Stomach (tissue), 4 donors: ENCODE results near the gene DEFB124.
"Not testable (repeated sequence)": the region's sequence is repeated elsewhere in the genome, so short reads cannot be mapped to it uniquely, and the experiment has no call there.

Experiments
- POLR2A ChIP-seq, 4 donors: fragments of 450-650 bp; IDR thresholded peaks; one replicate each; pipeline ENCODE4 v1.6.1; 2016; ENCODE audit warnings: antibody characterized with exemption in 4 of 4, control low read depth in 2 of 4, mild to moderate bottlenecking in 1 of 4, moderate library complexity in 1 of 4
- TF ChIP-seq, protein P1 (sequence below), 7 experiments: fragments of 450-650 bp in 4 of 7; fragments of 200-600 bp in 3 of 7; sonication (generic) in 3 of 7; IDR thresholded peaks; one replicate each; pipeline ENCODE4 v1.5.1; 2016 to 2019; ENCODE audit warnings: antibody characterized with exemption in 7 of 7, control low read depth in 2 of 7, mild to moderate bottlenecking in 1 of 7

DNA sequence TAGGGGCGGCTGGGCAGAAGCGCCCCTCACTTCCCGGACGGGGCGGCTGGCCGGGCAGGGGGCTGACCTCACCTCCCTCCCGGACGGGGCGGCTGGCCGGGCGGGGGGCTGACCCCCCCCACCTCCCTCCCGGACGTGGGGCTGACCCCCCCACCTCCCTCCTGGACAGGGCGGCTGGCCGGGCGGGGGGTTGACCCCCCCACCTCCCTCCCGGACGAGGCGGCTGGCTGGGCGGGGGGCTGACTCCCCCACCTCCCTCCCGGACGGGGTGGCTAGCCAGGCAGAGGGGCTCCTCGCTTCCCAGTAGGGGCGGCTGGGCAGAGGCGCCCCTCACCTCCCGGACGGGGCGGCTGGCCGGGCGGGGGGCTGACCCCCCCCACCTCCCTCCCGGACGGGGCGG, 4.0 kb downstream of the DEFB124 start:
- not testable (repeated sequence) for TF ChIP-seq POLR2A (IDR thresholded peaks at IDR 0.05)
- TF ChIP-seq, protein P1, sequence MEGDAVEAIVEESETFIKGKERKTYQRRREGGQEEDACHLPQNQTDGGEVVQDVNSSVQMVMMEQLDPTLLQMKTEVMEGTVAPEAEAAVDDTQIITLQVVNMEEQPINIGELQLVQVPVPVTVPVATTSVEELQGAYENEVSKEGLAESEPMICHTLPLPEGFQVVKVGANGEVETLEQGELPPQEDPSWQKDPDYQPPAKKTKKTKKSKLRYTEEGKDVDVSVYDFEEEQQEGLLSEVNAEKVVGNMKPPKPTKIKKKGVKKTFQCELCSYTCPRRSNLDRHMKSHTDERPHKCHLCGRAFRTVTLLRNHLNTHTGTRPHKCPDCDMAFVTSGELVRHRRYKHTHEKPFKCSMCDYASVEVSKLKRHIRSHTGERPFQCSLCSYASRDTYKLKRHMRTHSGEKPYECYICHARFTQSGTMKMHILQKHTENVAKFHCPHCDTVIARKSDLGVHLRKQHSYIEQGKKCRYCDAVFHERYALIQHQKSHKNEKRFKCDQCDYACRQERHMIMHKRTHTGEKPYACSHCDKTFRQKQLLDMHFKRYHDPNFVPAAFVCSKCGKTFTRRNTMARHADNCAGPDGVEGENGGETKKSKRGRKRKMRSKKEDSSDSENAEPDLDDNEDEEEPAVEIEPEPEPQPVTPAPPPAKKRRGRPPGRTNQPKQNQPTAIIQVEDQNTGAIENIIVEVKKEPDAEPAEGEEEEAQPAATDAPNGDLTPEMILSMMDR (IDR thresholded peaks at IDR 0.05): not testable (repeated sequence)
